Measurements from ENCODE around the gene ADAM33. TPM values are rescaled to one million over a fixed set of nuclear protein-coding genes. Genes with fewer than 3 reads are reported as not detected.

The ADAM33 gene
- total and polyA plus RNA-seq, 2 donors (not counting 1 experiment from before 2014, with no cell fraction given) = not detected

GRCh38 chr20:3711484-3711941 lies 29.7 kb upstream of the ADAM33 start:
- Histone ChIP-seq H3K36me3 (replicated peaks in 1 of 2; ENCODE audit: control extremely low read depth in 1 of 2, control insufficient read depth in 1 of 2, extremely low read depth in 1 of 2, insufficient read depth in 2 of 2, low read length in 1 of 2) (no peaks in the 10 kb centered on the region), H3K27me3 (replicated peaks in 1 of 4; ENCODE audit: control extremely low read depth in 1 of 4, control insufficient read depth in 3 of 4, insufficient read depth in 4 of 4, low read length in 3 of 4) (peaks cover 0 to 17% (median 0%) of the 10 kb centered on the region in 4 experiments), H3K4me1 (ENCODE audit: control insufficient read depth in 2 of 2, insufficient read depth in 2 of 2, low read length in 2 of 2) (no peaks in the 10 kb centered on the region), H4K20me1 (ENCODE audit: control insufficient read depth, insufficient read depth, low read length, poor library complexity, severe bottlenecking) (no peaks in the 10 kb centered on the region), H3K9ac (ENCODE audit: low read length) (no peak overlapping the region), H3K79me2 (ENCODE audit: control insufficient read depth, insufficient read depth, low read length) (no peaks in the 10 kb centered on the region), H3K4me2 (replicated peaks; ENCODE audit: low read depth, low read length, poor library complexity, severe bottlenecking) (no peak overlapping the region), H3K27ac (ENCODE audit: low read length in 2 of 2) (no peak overlapping the region), H3K4me3 (ENCODE audit: control extremely low read depth in 1 of 5, extremely low read depth in 1 of 5, insufficient read depth in 1 of 5, low read depth in 2 of 5, low read length in 4 of 5) (no peak overlapping the region), H3K9me3 (ENCODE audit: control extremely low read depth in 1 of 3, control insufficient read depth in 2 of 3, insufficient read depth in 1 of 3, low read length in 2 of 3) (no peaks in the 10 kb centered on the region), H2AFZ (ENCODE audit: insufficient read depth, low read depth, low read length, poor library complexity, severe bottlenecking) (no peak overlapping the region)
- CTCF ChIA-PET = interaction anchor here (0.8 to 2.5 kb wide), 12 partner anchors 9 to 493 kb away, joined by 3 to 13 read pairs (median 4); partner anchors contain the start of gene ADISSP
- TF ChIP-seq CTCF (IDR thresholded peaks at IDR 0.05) = no peak
- no peak for TF ChIP-seq EZH2 (IDR thresholded peaks at IDR 0.05; ENCODE audit: borderline replicate concordance, insufficient read depth, low read depth, low read length, poor library complexity, severe bottlenecking)
- H3K27ac Mint-ChIP-seq = no peak overlapping the region
- H3K27me3 Mint-ChIP-seq = peaks cover 17% of the 10 kb centered on the region
- no peak for ATAC-seq (ENCODE audit: low read depth)
- POLR2A ChIA-PET = no interaction called here
- no peaks in the 10 kb centered on the region for H3K4me1 Mint-ChIP-seq
- 94% methylated on average over 3 of the region's 4 CpGs for WGBS (ENCODE audit: insufficient coverage)
- intact Hi-C loops (cut with micrococcal nuclease) = loop anchor here (2.0 kb wide), 1 partner anchor 35 kb away; no protein-coding TSS in a partner anchor
- no peak for DNase-seq
- H3K9me3 Mint-ChIP-seq (ENCODE audit: insufficient read depth) = no peaks in the 10 kb centered on the region
- no peak overlapping the region for H3K4me3 Mint-ChIP-seq

- no peak overlapping the region for H3K4me2 ChIP-seq (replicated peaks; ENCODE audit: low read depth, low read length, poor library complexity, severe bottlenecking)
- CTCF ChIA-PET = interaction anchor here (0.7 to 2.5 kb wide), 19 partner anchors 9 to 492 kb away, joined by 3 to 13 read pairs (median 3); partner anchors contain the start of genes ADISSP and GFRA4
Measured at GRCh38 chr20:3710703-3711483, 29.1 kb upstream of the ADAM33 start.

More at GRCh38 chr20:3710703-3711483, 29.1 kb upstream of the ADAM33 start:
- H3K27ac Mint-ChIP-seq = no peak overlapping the region
- POLR2A ChIA-PET = no interaction called here
- no peaks in the 10 kb centered on the region for H4K20me1 ChIP-seq (ENCODE audit: control insufficient read depth, insufficient read depth, low read length, poor library complexity, severe bottlenecking)
- H3K4me1 ChIP-seq (ENCODE audit: control insufficient read depth in 2 of 2, insufficient read depth in 2 of 2, low read length in 2 of 2) = no peaks in the 10 kb centered on the region
- H3K4me1 Mint-ChIP-seq = no peaks in the 10 kb centered on the region
- intact Hi-C loops (cut with micrococcal nuclease) = loop anchor here (2.0 kb wide), 1 partner anchor 34 kb away; no protein-coding TSS in a partner anchor
- H2AFZ ChIP-seq (ENCODE audit: insufficient read depth, low read depth, low read length, poor library complexity, severe bottlenecking) = no peak overlapping the region
- H3K79me2 ChIP-seq (ENCODE audit: control insufficient read depth, insufficient read depth, low read length) = no peaks in the 10 kb centered on the region
- peaks cover 0 to 17% (median 0%) of the 10 kb centered on the region in 4 experiments for H3K27me3 ChIP-seq (replicated peaks in 1 of 4; ENCODE audit: control extremely low read depth in 1 of 4, control insufficient read depth in 3 of 4, insufficient read depth in 4 of 4, low read length in 3 of 4)
- no peak overlapping the region for H3K4me3 ChIP-seq (ENCODE audit: control extremely low read depth in 1 of 5, extremely low read depth in 1 of 5, insufficient read depth in 1 of 5, low read depth in 2 of 5, low read length in 4 of 5)
- no peak overlapping the region for H3K9ac ChIP-seq (ENCODE audit: low read length)
- no peaks in the 10 kb centered on the region for H3K36me3 ChIP-seq (replicated peaks in 1 of 2; ENCODE audit: control extremely low read depth in 1 of 2, control insufficient read depth in 1 of 2, extremely low read depth in 1 of 2, insufficient read depth in 2 of 2, low read length in 1 of 2)
- no peaks in the 10 kb centered on the region for H3K9me3 ChIP-seq (ENCODE audit: control extremely low read depth in 1 of 3, control insufficient read depth in 2 of 3, insufficient read depth in 1 of 3, low read length in 2 of 3)
- H3K4me3 Mint-ChIP-seq = no peak overlapping the region
- no peaks in the 10 kb centered on the region for H3K9me3 Mint-ChIP-seq (ENCODE audit: insufficient read depth)
- peak; percentile 73 for DNase-seq
- TF ChIP-seq EZH2 (IDR thresholded peaks at IDR 0.05; ENCODE audit: borderline replicate concordance, insufficient read depth, low read depth, low read length, poor library complexity, severe bottlenecking) (no peak), CTCF (IDR thresholded peaks at IDR 0.05) (peak; percentile 95)
- no peak overlapping the region for H3K27ac ChIP-seq (ENCODE audit: low read length in 2 of 2)
- 38% methylated on average over 18 of the region's 18 CpGs for WGBS (ENCODE audit: insufficient coverage)
- ATAC-seq (ENCODE audit: low read depth) = peak; percentile 57
- peaks cover 17% of the 10 kb centered on the region for H3K27me3 Mint-ChIP-seq

All from B cell (primary cell).